H9 (cell line): ENCODE results near the gene IL21R. TPM values are rescaled to one million over a fixed set of nuclear protein-coding genes. Genes with fewer than 3 reads are reported as not detected.
A peak's percentile ranks its signal among the peaks of the same experiment; 100 is the strongest.
"Not testable (repeated sequence)": the region's sequence is repeated elsewhere in the genome, so short reads cannot be mapped to it uniquely, and the experiment has no call there.

Source experiments
- DNase-seq: peaks from one replicate; pipeline ENCODE4 v3.0.0-alpha.2; 2017
- H2AFZ ChIP-seq: one replicate; pipeline ENCODE4 v1.6.1; 2013; ENCODE audit warnings: mild to moderate bottlenecking, low read length, control low read depth, moderate library complexity
- H2AK5ac ChIP-seq: 2 replicates; pipeline ENCODE4 v1.6.1; 2013; ENCODE audit warnings: low read length, control low read depth, mixed read lengths; ENCODE audit not compliant: insufficient read length
- H2BK120ac ChIP-seq: one replicate; pipeline ENCODE4 v1.6.1; 2013; ENCODE audit warnings: low read depth, mild to moderate bottlenecking, low read length, control low read depth, inconsistent platforms; ENCODE audit not compliant: poor library complexity, severe bottlenecking
- H2BK12ac ChIP-seq: 2 replicates; pipeline ENCODE4 v1.6.1; 2013; ENCODE audit warnings: low read length, control low read depth, mixed read lengths, low read depth; ENCODE audit not compliant: insufficient read length
- H2BK15ac ChIP-seq: 2 replicates; pipeline ENCODE4 v1.6.1; 2013; ENCODE audit warnings: low read depth, low read length, control low read depth
- H2BK20ac ChIP-seq: one replicate; pipeline ENCODE4 v1.6.1; 2013; ENCODE audit warnings: low read depth, mild to moderate bottlenecking, low read length, control low read depth, inconsistent platforms; ENCODE audit not compliant: poor library complexity, severe bottlenecking
- H2BK5ac ChIP-seq: 2 replicates; pipeline ENCODE4 v1.6.1; 2013; ENCODE audit warnings: low read length, control low read depth, mixed read lengths; ENCODE audit not compliant: insufficient read length
- H3K14ac ChIP-seq: 2 replicates; pipeline ENCODE4 v1.6.1; 2013; ENCODE audit warnings: low read length, control low read depth; ENCODE audit not compliant: insufficient read depth
- H3K18ac ChIP-seq: 2 replicates; pipeline ENCODE4 v1.6.1; 2013; ENCODE audit warnings: low read depth, mild to moderate bottlenecking, mixed read lengths, low read length, control low read depth; ENCODE audit not compliant: insufficient read length
- H3K23ac ChIP-seq: 2 replicates; pipeline ENCODE4 v1.6.1; 2013; ENCODE audit warnings: low read length, control low read depth, mixed read lengths, low read depth; ENCODE audit not compliant: insufficient read length
- H3K23me2 ChIP-seq: 2 replicates; pipeline ENCODE4 v1.6.1; 2013; ENCODE audit warnings: low read depth, mild to moderate bottlenecking, mixed read lengths, low read length, control low read depth; ENCODE audit not compliant: insufficient read length, poor library complexity, severe bottlenecking
- H3K27ac ChIP-seq: 2 replicates; pipeline ENCODE4 v1.5.1; 2013; ENCODE audit warnings: low read length, control low read depth, mixed read lengths, low read depth; ENCODE audit not compliant: insufficient read length
- H3K27me3 ChIP-seq: 2 replicates; pipeline ENCODE4 v1.6.1; 2013; ENCODE audit warnings: low read length, control low read depth, inconsistent platforms; ENCODE audit not compliant: insufficient read depth
- H3K4ac ChIP-seq: 2 replicates; pipeline ENCODE4 v1.6.1; 2013; ENCODE audit warnings: low read depth, mild to moderate bottlenecking, control low read depth, inconsistent platforms, low read length, moderate library complexity
- H3K4me1 ChIP-seq: 2 replicates; pipeline ENCODE4 v1.6.1; 2013; ENCODE audit warnings: low read length, control low read depth, inconsistent platforms; ENCODE audit not compliant: insufficient read depth
- H3K4me2 ChIP-seq: 2 replicates; pipeline ENCODE4 v1.6.1; 2013; ENCODE audit warnings: low read length, control low read depth, mixed read lengths; ENCODE audit not compliant: insufficient read length, insufficient read depth
- H3K56ac ChIP-seq: 2 replicates; pipeline ENCODE4 v1.6.1; 2013; ENCODE audit warnings: low read depth, mild to moderate bottlenecking, mixed read lengths, low read length, control low read depth; ENCODE audit not compliant: insufficient read length
- H3K79me1 ChIP-seq: 2 replicates; pipeline ENCODE4 v1.6.1; 2013; ENCODE audit warnings: low read depth, mild to moderate bottlenecking, moderate library complexity, low read length, control low read depth, inconsistent platforms; ENCODE audit not compliant: insufficient read depth, poor library complexity, severe bottlenecking
- H3K79me2 ChIP-seq: 2 replicates; pipeline ENCODE4 v1.6.1; 2013; ENCODE audit warnings: low read length, control low read depth, inconsistent platforms; ENCODE audit not compliant: insufficient read depth
- H3K9ac ChIP-seq: 2 replicates; pipeline ENCODE4 v1.6.1; 2013; ENCODE audit warnings: low read length, control low read depth, mixed read lengths; ENCODE audit not compliant: insufficient read length; ENCODE audit errors: extremely low read depth
- H3K9me3 ChIP-seq: one replicate; pipeline ENCODE4 v1.6.1; 2013; ENCODE audit warnings: low read depth, low read length, inconsistent platforms; ENCODE audit not compliant: control insufficient read depth
- H3T11ph ChIP-seq: one replicate; pipeline ENCODE4 v1.6.1; 2013; ENCODE audit warnings: mild to moderate bottlenecking, low read length, control low read depth, inconsistent platforms
- H4K20me1 ChIP-seq: one replicate; pipeline ENCODE4 v1.6.1; 2013; ENCODE audit not compliant: control insufficient read depth, insufficient read length, insufficient read depth
- H4K5ac ChIP-seq: 2 replicates; pipeline ENCODE4 v1.6.1; 2013; ENCODE audit warnings: low read depth, mild to moderate bottlenecking, mixed read lengths, low read length, control low read depth; ENCODE audit not compliant: insufficient read length
- H4K8ac ChIP-seq: replicated peaks from 2 replicates; pipeline ENCODE4 v1.6.1; 2013; ENCODE audit warnings: low read length, control low read depth, mixed read lengths, low read depth; ENCODE audit not compliant: insufficient read length
- H4K91ac ChIP-seq: 2 replicates; pipeline ENCODE4 v1.6.1; 2013; ENCODE audit warnings: low read depth, mild to moderate bottlenecking, moderate library complexity, mixed read lengths, low read length, control low read depth; ENCODE audit not compliant: insufficient read length
- H3K27ac Mint-ChIP-seq, 3 experiments: 2 replicates in 2 of 3; 3 replicates in 1 of 3; pipeline ENCODE4 v1.8.0; 2020 to 2021; ENCODE audit warnings: mixed read lengths in 3 of 3, mild to moderate bottlenecking in 1 of 3, moderate library complexity in 1 of 3
- H3K27me3 Mint-ChIP-seq: 2 replicates; pipeline ENCODE4 v1.8.0; 2021; ENCODE audit warnings: low read depth, mild to moderate bottlenecking, moderate library complexity, mixed read lengths
- H3K36me3 Mint-ChIP-seq, 3 experiments: 2 replicates in 2 of 3; 3 replicates in 1 of 3; pipeline ENCODE4 v1.8.0; 2020 to 2021; ENCODE audit warnings: low read depth in 3 of 3, mixed read lengths in 3 of 3; ENCODE audit not compliant: insufficient read depth in 1 of 3
- H3K4me1 Mint-ChIP-seq, 2 experiments: 2 replicates each; pipeline ENCODE4 v1.8.0; 2020; ENCODE audit warnings: mixed read lengths in 2 of 2
- H3K4me3 Mint-ChIP-seq, 2 experiments: 2 replicates in 1 of 2; 3 replicates in 1 of 2; pipeline ENCODE4 v1.8.0; 2020 to 2021; ENCODE audit warnings: mild to moderate bottlenecking in 2 of 2, mixed read lengths in 2 of 2, moderate library complexity in 1 of 2
- H3K9me3 Mint-ChIP-seq, 2 experiments: 2 replicates in 1 of 2; 3 replicates in 1 of 2; pipeline ENCODE4 v1.8.0; 2020; ENCODE audit warnings: mild to moderate bottlenecking in 2 of 2, mixed read lengths in 2 of 2, moderate library complexity in 1 of 2
- CTCF ChIP-seq: fragments of 200-600 bp; sonication (generic); conservative IDR thresholded peaks from 3 replicates; pipeline ENCODE4 v1.8.0; 2021; ENCODE audit warnings: antibody characterized with exemption, mild to moderate bottlenecking
- WGBS: extraction: QIAGEN DNeasy Blood & Tissue Kit; methylation state at CpG from one replicate; pipeline ENCODE4 v1.1.7; 2013; ENCODE audit warnings: missing lambda C conversion rate, low lambda C conversion rate, mixed read lengths; ENCODE audit not compliant: insufficient read length; ENCODE audit errors: extremely low coverage; 5-methylcytosine and 5-hydroxymethylcytosine counted together
- total RNA-seq: library from RNA; stranded (reverse); gene quantifications from 2 replicates; pipeline ENCODE4 v1.2.1, GENCODE V29; 2021

Gene IL21R
- total RNA-seq, 1 experiment from 2014 or later, result 0.07 TPM

GRCh38 chr16:27432558-27432957, 30.6 kb downstream of the IL21R start:
- Histone ChIP-seq H2AK5ac (no peak overlapping the region), H2AFZ (no peak overlapping the region), H4K8ac (no peak overlapping the region), H2BK5ac (no peak overlapping the region), H3K9ac (no peak overlapping the region), H4K91ac (no peak overlapping the region), H3K4me1 (no peaks in the 10 kb centered on the region), H3K4ac (no peak overlapping the region), H3K27me3 (no peaks in the 10 kb centered on the region), H4K20me1 (no peaks in the 10 kb centered on the region), H2BK120ac (no peak overlapping the region), H3T11ph (no peak overlapping the region), H3K14ac (no peak overlapping the region), H3K18ac (no peak overlapping the region), H2BK15ac (no peak overlapping the region), H2BK12ac (no peak overlapping the region), H3K23me2 (no peaks in the 10 kb centered on the region), H2BK20ac (no peak overlapping the region), H3K23ac (no peak overlapping the region), H3K79me2 (no peaks in the 10 kb centered on the region), H3K4me2 (no peak overlapping the region), H3K56ac (no peak overlapping the region), H3K27ac (no peak overlapping the region), H3K9me3 (no peaks in the 10 kb centered on the region), H4K5ac (no peak overlapping the region), H3K79me1 (no peaks in the 10 kb centered on the region)
- Mint-ChIP-seq H3K9me3 (no peaks in the 10 kb centered on the region), H3K4me3 (no peak overlapping the region), H3K36me3 (no peaks in the 10 kb centered on the region; a peak in 1 of 7 replicates), H3K27me3 (peaks cover 2% of the 10 kb centered on the region; the same call in 1 of the 2 replicates), H3K4me1 (0 out of 4 replicates have a peak, but pooled peaks cover 0 to under 1% of the 10 kb centered on the region in 2 experiments), H3K27ac (no peak overlapping the region)
- peak; percentile 12 for DNase-seq
- no CpG with 5 or more reads among the region's 6 CpGs for WGBS
- no peak for TF ChIP-seq CTCF

GRCh38 chr16:27433191-27433590, 31.2 kb downstream of the IL21R start:
- not testable (repeated sequence) for H4K20me1 ChIP-seq, H3K79me1 ChIP-seq, H3K4me2 ChIP-seq, H3K27me3 Mint-ChIP-seq, H4K8ac ChIP-seq, H3K9me3 Mint-ChIP-seq, H3K23me2 ChIP-seq, H2BK15ac ChIP-seq, H3K4me1 ChIP-seq, H2BK20ac ChIP-seq, H3K79me2 ChIP-seq, H2BK120ac ChIP-seq, H3T11ph ChIP-seq, H3K27ac Mint-ChIP-seq, H3K14ac ChIP-seq, H2BK12ac ChIP-seq, H3K9ac ChIP-seq, H3K9me3 ChIP-seq, H2BK5ac ChIP-seq, H3K4ac ChIP-seq, H2AK5ac ChIP-seq, DNase-seq, H3K4me3 Mint-ChIP-seq, H3K27me3 ChIP-seq, H3K36me3 Mint-ChIP-seq, H3K56ac ChIP-seq, H3K18ac ChIP-seq, H3K23ac ChIP-seq, H4K91ac ChIP-seq, H3K27ac ChIP-seq, H3K4me1 Mint-ChIP-seq, H4K5ac ChIP-seq, H2AFZ ChIP-seq
- no CpG with 5 or more reads among the region's 5 CpGs for WGBS
